ENCODE measurements around the gene APBA1.

Gene APBA1

GRCh38 chr9:69579760-69580581 is 92.2 kb downstream of the APBA1 start:
- no peak for DNase-seq (ENCODE audit: low read depth in 4 of 4, low spot score in 1 of 4)

GRCh38 chr9:69579032-69579758 is 93.0 kb downstream of the APBA1 start:
- no peak for DNase-seq (ENCODE audit: low read depth in 4 of 4, low spot score in 1 of 4)

DNA sequence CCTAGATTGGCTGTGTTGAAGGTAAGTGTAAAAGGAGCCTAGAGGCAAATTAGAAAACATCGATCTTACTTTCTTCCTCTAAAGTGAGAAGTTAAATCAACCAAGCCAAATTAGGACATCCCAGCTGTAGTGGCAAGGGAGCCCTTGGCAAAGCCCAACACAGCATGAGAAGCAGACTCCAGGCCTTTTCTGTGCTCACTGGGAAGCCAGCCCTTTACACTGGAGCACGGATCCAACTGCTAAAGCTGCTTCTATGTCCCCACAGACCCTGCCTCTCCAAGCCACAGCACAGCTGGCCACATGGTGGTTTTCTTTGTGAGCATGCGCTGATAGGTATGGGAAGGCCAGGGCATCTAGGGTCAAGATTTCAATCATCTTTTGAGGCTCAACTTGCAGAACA is 94.1 kb downstream of the APBA1 start:
- no peak for DNase-seq (ENCODE audit: low read depth in 4 of 4, low spot score in 1 of 4)

DNA sequence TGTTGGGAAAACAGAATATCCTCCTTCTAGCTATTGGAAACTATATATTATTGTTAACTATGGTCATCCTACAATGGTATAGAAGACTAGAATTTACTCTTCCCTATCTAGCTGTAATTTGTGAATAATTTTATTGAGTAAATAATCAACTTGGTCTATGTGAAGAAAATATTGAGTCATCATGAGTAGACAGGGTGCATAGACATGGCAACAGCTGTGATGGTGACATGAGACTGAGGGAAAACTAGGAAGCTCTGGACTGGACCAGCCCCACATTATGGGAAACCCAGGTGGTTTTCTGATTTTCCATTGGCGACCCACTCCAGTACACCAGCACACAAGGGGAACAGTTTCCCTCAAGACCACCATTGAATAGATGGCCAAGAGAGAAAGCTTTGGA is 95.0 kb downstream of the APBA1 start:
- no peak for DNase-seq (ENCODE audit: low read depth in 4 of 4, low spot score in 1 of 4)

DNA sequence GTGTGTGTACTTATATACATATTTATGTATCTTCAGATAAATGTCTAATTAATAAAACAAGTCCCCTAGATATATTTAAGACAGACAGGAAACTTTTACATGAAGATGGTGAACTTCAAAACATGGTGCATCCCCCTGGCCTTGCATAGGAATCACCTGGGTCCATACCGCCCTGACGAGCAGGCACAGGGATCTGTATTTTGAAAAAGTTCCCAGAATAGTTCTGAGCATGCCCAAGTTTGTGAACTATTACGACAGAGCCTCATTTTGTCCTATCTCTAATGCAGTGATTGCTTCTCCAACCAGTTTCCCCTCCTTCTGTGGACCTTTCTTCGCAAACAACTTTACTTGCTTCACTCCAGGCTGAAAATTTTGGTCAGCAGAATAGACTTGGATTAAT is 98.1 kb downstream of the APBA1 start:
- DNase-seq (ENCODE audit: low read depth in 4 of 4, low spot score in 1 of 4) = no peak

- DNase-seq (ENCODE audit: low read depth in 4 of 4, low spot score in 1 of 4) = no peak
These were observed 98.5 kb downstream of the APBA1 start for GRCh38 chr9:69573651-69574050.

DNA sequence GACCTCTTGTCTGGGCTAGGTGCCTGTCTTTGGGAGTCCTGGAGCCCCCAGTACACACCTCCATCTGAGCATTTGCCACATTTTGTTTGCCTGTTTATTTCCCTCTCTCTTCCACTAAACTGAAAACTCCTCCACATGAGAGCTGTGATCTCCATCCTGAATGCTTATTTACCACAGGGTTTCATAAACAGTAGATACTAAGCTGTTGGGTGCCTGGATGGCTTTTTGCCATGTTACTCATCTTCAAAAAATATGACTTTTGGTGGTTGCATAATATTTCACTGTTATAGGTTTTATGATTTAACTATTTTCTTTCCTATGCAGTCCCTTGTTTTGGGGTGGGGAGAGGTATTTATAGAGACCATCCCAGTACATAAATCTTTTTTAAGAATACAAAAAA is 99.6 kb downstream of the APBA1 start:
- no peak for DNase-seq (ENCODE audit: low read depth in 4 of 4, low spot score in 1 of 4)

DNA sequence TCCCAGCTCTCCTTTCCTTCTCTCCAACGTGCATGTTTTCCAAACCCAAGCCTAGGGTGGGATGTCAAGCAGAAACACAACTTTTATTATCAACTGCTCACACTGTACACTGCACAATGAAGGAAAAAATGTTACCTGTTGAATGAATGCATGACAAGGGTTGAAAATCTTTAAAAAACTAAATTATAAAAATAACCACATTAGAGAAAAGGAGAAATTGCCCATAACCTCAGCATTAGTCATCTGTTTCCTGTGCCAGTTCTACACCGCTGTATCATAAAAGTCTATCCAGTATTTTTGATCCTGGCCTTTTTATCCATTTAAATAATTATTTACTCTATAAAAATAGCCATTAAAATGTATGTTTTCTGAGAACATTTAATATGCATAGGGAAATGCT is 101.1 kb downstream of the APBA1 start:
- DNase-seq (ENCODE audit: low read depth in 4 of 4, low spot score in 1 of 4) = no peak

- DNase-seq (ENCODE audit: low read depth in 4 of 4, low spot score in 1 of 4) = no peak
These were observed 102.3 kb downstream of the APBA1 start for GRCh38 chr9:69569738-69570451.

DNA sequence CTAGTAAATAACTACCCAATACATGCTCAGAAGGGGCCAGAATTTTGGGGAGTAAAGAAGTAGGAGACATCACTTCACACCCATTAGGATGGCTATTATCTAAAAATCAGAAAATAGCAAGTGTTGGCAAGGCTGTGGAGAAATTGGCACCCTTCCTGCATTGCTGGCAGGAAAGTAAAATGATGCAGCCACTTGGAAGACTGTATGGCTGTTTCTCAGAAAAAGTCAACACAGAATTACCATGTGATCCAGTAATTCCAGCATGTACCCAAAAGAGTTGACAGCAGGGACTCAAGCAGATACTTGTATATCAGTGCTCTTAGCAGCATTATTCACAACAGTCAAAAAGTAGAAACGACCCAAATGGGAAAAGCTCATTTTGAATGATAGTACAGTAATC is 107.6 kb downstream of the APBA1 start:
- no peak for DNase-seq (ENCODE audit: low read depth in 4 of 4, low spot score in 1 of 4)

GRCh38 chr9:69559126-69559525 is 113.0 kb downstream of the APBA1 start:
- no peak for DNase-seq (ENCODE audit: low read depth in 4 of 4, low spot score in 1 of 4)

DNA sequence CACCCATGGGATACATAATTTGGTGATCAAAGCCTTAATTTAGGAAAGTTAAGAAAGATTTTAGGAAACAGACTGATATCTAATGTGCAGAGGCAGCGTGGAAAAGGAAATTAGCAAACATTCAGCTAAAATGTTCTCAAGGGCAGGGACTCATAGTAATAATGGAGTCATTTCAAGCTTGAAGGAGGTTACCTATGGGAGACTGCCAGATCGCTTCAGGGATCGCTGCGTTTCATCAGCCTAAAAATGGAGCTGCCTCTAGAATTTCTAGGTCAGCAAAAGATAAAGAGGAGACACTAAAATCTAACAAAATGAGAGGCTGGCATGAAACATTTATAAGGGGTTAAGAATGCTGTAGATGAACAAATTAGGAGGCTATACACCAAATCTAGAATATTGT is 115.5 kb downstream of the APBA1 start:
- DNase-seq (ENCODE audit: low read depth in 4 of 4, low spot score in 1 of 4) = no peak

DNA sequence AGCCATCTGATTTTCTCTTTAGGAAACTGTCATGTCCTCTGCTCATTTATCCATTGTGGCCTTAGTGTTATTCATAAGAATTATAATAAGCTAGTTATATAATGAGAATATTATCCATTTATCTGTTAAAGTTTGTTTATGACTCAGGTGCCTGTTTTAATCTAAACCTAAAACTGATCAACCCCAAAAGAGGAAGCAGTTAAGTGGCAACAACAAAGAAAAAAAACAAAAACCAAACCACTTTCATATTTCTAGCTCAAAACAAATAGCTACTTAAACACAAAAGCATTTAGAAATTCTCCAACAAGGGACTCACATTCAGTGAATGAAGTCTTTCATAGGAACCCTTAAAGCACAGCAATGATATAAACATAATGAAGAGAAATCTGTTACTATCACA is 116.4 kb downstream of the APBA1 start:
- DNase-seq (ENCODE audit: low read depth in 4 of 4, low spot score in 1 of 4) = no peak

DNA sequence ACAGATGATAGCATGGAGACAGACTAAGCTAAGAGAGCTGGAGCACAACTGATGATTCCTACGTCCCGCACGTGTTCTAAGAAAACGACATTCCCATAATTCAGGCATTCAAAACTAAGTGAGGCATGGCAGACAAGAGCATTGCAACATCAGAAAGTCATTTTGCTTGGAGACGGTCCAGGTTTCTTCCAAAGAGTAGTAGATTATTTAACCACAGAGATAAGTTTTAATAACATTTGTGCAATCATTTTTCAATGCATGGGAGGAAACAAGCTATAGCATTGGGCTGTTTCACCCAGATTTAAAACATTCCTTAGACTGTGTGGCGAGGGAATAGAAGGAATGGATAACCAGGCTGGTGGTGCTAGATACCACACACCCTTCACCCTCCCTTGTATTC is 117.2 kb downstream of the APBA1 start:
- no peak for DNase-seq (ENCODE audit: low read depth in 4 of 4, low spot score in 1 of 4)

DNA sequence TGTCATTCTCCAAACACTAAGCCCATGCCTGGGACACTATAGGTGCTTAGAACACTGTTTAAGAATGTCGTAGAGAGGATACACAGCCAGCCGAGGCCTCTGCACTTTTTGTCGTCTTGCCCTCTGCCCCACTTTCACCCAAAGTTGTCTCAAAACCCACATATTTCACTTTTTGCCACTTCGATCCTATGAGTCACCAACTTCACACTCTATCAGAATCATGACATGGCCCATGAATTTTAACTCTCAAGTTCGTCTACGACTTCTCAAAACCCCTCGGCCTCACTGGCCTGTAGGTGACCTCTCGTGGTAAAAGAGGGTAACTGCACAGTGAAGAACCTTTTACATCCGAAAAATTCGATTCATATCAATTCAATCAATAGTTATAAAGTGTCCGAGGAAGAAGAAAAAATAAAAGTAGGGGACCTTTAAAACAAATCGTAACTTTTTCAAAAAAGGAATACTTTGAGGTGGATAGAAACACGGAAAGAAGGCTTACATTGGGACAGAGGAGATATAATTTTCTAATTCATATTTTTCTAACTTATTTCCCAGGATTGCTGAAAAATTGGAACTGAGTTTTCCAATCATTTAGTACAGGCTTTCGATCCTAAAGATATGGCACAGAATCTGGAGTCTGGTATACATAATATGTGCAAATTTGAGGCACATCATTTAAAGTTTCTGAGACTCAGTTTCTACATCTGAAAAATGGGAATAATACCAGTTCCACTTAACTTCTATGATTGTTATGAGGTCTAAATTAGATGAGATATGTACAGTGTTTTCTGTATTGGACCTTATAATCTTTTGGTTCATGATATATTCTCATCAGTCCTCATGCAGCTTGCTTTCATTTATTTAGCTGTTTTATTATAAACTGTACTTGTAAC is 122.6 kb downstream of the APBA1 start:
- DNase-seq (ENCODE audit: low read depth in 4 of 4, low spot score in 1 of 4) = peak in 1 of 4 experiments; percentile 1

GRCh38 chr9:69548681-69549080 is 123.5 kb downstream of the APBA1 start:
- DNase-seq (ENCODE audit: low read depth in 4 of 4, low spot score in 1 of 4) = no peak

- DNase-seq (ENCODE audit: low read depth in 4 of 4, low spot score in 1 of 4) = no peak
These were observed 125.9 kb downstream of the APBA1 start for GRCh38 chr9:69546265-69546664.

DNA sequence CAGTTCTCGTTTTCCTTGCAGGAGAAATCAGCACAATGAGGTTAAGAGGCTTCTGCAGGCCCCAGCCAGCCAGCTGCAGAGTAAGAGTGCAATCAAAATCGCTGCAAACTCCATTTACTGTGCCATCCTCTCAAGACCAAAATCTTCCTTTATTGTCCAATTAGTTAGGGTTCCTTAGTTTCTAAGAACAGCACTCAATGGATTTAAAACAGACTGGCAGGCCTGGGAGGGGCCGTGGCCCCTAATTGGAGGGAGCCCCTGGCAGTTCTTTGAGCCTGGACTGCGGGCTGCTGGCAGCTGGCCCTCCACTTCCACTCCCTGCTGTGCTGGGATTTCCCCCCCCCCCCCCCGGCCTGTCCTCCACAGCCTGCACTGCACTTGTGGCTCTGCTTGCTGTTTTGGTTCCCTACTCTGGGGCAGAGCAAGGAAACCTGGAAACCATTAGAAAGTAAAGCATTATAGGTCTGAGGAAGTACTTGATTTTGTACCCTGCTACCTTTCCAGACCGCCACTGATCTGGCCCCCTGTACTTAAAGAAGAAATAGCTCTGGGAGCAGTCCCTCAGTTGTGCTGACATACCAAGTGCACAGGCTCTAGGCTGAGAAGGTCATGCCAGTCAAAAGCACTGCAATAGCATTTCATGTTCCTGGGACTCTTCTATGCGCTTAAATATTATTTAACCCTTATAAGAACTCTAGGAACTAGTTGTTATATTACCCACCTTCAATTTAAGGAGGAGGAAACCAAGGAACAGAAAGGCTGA is 129.0 kb downstream of the APBA1 start:
- DNase-seq (ENCODE audit: low read depth in 4 of 4, low spot score in 1 of 4) = no peak

DNA sequence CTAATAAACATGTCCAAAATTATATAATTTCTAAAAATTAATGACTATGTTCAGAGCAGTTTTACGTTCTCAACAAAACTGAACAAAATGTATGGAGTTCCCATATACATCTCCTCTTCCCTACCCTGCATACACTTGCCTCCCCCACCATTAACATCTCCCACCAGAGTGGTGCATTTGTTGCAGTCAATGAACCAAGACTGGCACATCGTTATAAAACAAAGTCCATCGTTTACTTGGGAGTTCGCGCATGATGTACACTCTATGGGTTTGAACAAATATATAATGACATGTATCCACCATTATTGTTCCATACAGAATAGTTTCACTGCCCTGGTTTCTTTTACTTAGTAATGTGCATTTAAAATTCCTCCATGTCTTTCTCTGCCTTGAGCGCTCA is 130.1 kb downstream of the APBA1 start:
- DNase-seq (ENCODE audit: low read depth in 4 of 4, low spot score in 1 of 4) = no peak

DNA sequence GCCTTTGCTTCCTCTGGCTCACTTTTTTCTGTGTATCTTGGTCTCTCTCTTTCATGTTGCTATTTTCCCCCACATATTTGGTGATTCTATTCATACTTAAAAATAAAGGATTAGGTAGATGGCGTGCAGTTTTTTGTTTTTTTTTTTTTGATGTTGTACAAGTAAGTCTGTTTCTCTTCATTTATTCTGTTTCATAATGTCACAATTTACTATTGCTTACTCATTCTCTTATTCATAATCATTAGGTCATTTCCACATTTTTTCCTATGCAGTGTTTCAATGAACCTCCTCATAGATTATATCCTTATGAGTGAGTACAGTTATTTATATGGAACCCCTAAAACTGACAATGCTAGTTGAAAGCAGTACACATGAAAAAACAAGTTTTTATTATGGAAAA is 136.3 kb downstream of the APBA1 start:
- DNase-seq (ENCODE audit: low read depth in 4 of 4, low spot score in 1 of 4) = no peak

All from stimulated activated CD4-positive, alpha-beta T cell treated with anti-CD3 and anti-CD28 coated beads, Interleukin-1b, Interleukin-23, amount 100 ng/mL, for 24 hours (primary cell).